Skin epidermis (tissue), 12 donors: Measurements from ENCODE around the gene BRDT.

Experiments
- H3K27ac ChIP-seq, 21 experiments: fragments of 200-600 bp; sonication (generic) in 11 of 21; one replicate each; pipeline ENCODE4 v1.5.0; 2020; ENCODE audit warnings: mild to moderate bottlenecking in 3 of 21, inconsistent platforms in 2 of 21, moderate library complexity in 2 of 21
- H3K4me3 ChIP-seq, 7 experiments: fragments of 200-600 bp; sonication (generic) in 2 of 7; one replicate each; pipeline ENCODE4 v1.5.0; 2020; ENCODE audit warnings: inconsistent platforms in 2 of 7, mild to moderate bottlenecking in 2 of 7, moderate library complexity in 1 of 7

BRDT gene

GRCh38 chr1:91949356-91949699, at the start of gene BRDT:
Gene BRDT, plus strand, starts transcription at chr1:91949401. Its CDS starts 13,354 bp downstream, at chr1:91962755.
- Histone ChIP-seq H3K4me3 (no peak within 1 kb of the TSS), H3K27ac (peak within 1 kb of the TSS in 5 of 21 experiments; percentile 6 to 73 (median 58))

GRCh38 chr1:91900562-91900961, 48.6 kb upstream of the BRDT start:
- H3K27ac ChIP-seq, result no peak overlapping the region
- H3K4me3 ChIP-seq, result no peak overlapping the region

- no peak overlapping the region for H3K27ac ChIP-seq
- H3K4me3 ChIP-seq, result no peak overlapping the region
Measured at GRCh38 chr1:91901231-91901630, 48.0 kb upstream of the BRDT start.

- no peak overlapping the region for H3K27ac ChIP-seq
- no peak overlapping the region for H3K4me3 ChIP-seq
Measured at GRCh38 chr1:91912266-91912665, 36.9 kb upstream of the BRDT start.

- Histone ChIP-seq H3K27ac (no peak overlapping the region), H3K4me3 (no peak overlapping the region)
Measured at GRCh38 chr1:91913018-91913417, 36.2 kb upstream of the BRDT start.

GRCh38 chr1:91916046-91916445, 33.2 kb upstream of the BRDT start:
- H3K4me3 ChIP-seq, result no peak overlapping the region
- H3K27ac ChIP-seq, result no peak overlapping the region

GRCh38 chr1:91916811-91917460, 32.3 kb upstream of the BRDT start:
- Histone ChIP-seq H3K4me3 (no peak overlapping the region), H3K27ac (no peak overlapping the region)

- no peak overlapping the region for H3K4me3 ChIP-seq
- H3K27ac ChIP-seq, result no peak overlapping the region
Measured at GRCh38 chr1:91919962-91920361, 29.2 kb upstream of the BRDT start.

GRCh38 chr1:91924146-91924545, 25.1 kb upstream of the BRDT start:
- peak overlapping the region in 3 of 21 experiments; percentile 17 to 52 (median 19) for H3K27ac ChIP-seq
- H3K4me3 ChIP-seq, result no peak overlapping the region

- Histone ChIP-seq H3K4me3 (no peak overlapping the region), H3K27ac (peak overlapping the region in 1 of 21 experiments; percentile 13)
Measured at GRCh38 chr1:91925644-91926435, 23.4 kb upstream of the BRDT start.

GRCh38 chr1:91928026-91928425, 21.2 kb upstream of the BRDT start:
- Histone ChIP-seq H3K4me3 (no peak overlapping the region), H3K27ac (no peak overlapping the region)

GRCh38 chr1:91929250-91929649, 20.0 kb upstream of the BRDT start:
- Histone ChIP-seq H3K27ac (no peak overlapping the region), H3K4me3 (no peak overlapping the region)

- no peak overlapping the region for H3K27ac ChIP-seq
- H3K4me3 ChIP-seq, result no peak overlapping the region
Measured at GRCh38 chr1:91937613-91938012, 11.6 kb upstream of the BRDT start.

GRCh38 chr1:91940496-91940895, 8.7 kb upstream of the BRDT start:
- Histone ChIP-seq H3K4me3 (no peak overlapping the region), H3K27ac (no peak overlapping the region)

- Histone ChIP-seq H3K27ac (no peak overlapping the region), H3K4me3 (no peak overlapping the region)
Measured at GRCh38 chr1:91944087-91944486, 5.1 kb upstream of the BRDT start.

- H3K27ac ChIP-seq, result peak overlapping the region in 5 of 21 experiments; percentile 6 to 73 (median 58)
- no peak overlapping the region for H3K4me3 ChIP-seq
Measured at GRCh38 chr1:91948097-91948496, 1.1 kb upstream of the BRDT start.

- H3K4me3 ChIP-seq, result no peak overlapping the region
- H3K27ac ChIP-seq, result peak overlapping the region in 5 of 21 experiments; percentile 6 to 73 (median 58)
Measured at GRCh38 chr1:91948501-91949355, 473 bp upstream of the BRDT start.

- H3K27ac ChIP-seq, result no peak overlapping the region
- H3K4me3 ChIP-seq, result no peak overlapping the region
Measured at GRCh38 chr1:91952187-91952586, 3.0 kb downstream of the BRDT start.

GRCh38 chr1:91958926-91959325, 9.7 kb downstream of the BRDT start:
- Histone ChIP-seq H3K4me3 (no peak overlapping the region), H3K27ac (no peak overlapping the region)

GRCh38 chr1:91968334-91968733, 19.1 kb downstream of the BRDT start:
- Histone ChIP-seq H3K27ac (no peak overlapping the region), H3K4me3 (no peak overlapping the region)
